HL-60 (cell line): ENCODE data around the gene FFAR1.

Experiments
- DNase-seq, 2 experiments: peaks; one replicate each; pipeline ENCODE4 v3.0.0-alpha.2; 2010 to 2020; ENCODE audit warnings: low read depth in 1 of 2, low spot score in 1 of 2
- H3K27ac ChIP-seq: fragments of 250-450 bp; sonication (Bioruptor Pico); replicated peaks from 2 replicates; pipeline ENCODE4 v1.5.1; 2020; ENCODE audit warnings: mild to moderate bottlenecking, moderate library complexity
- H3K27me3 ChIP-seq: fragments of 250-450 bp; sonication (Bioruptor Pico); 2 replicates; pipeline ENCODE4 v1.5.1; 2021; ENCODE audit warnings: mild to moderate bottlenecking, moderate library complexity; ENCODE audit not compliant: insufficient read depth, poor library complexity, severe bottlenecking
- H3K4me3 ChIP-seq: replicated peaks from 2 replicates; pipeline ENCODE4 v1.5.1; 2011; ENCODE audit warnings: mild to moderate bottlenecking, control low read depth, low read length; ENCODE audit not compliant: insufficient read depth
- GABPA ChIP-seq: IDR thresholded peaks from 2 replicates; pipeline ENCODE4 v1.6.1; 2012; ENCODE audit warnings: low read depth
- POLR2AphosphoS5 ChIP-seq: IDR thresholded peaks from 2 replicates; pipeline ENCODE4 v1.6.1; 2012; ENCODE audit warnings: low read depth
- SPI1 ChIP-seq: IDR thresholded peaks from 2 replicates; pipeline ENCODE4 v1.6.1; 2012; ENCODE audit warnings: low read depth, mild to moderate bottlenecking, borderline replicate concordance
- TF ChIP-seq, protein P1 (sequence below): IDR thresholded peaks from one replicate; pipeline ENCODE4 v1.5.1; 2011; ENCODE audit warnings: low read length, control low read depth, inconsistent platforms; ENCODE audit not compliant: insufficient read depth
- TF ChIP-seq, protein P2 (sequence below): IDR thresholded peaks from 2 replicates; pipeline ENCODE4 v1.6.1; 2012; ENCODE audit warnings: low read depth; ENCODE audit not compliant: insufficient replicate concordance

FFAR1 gene

DNA sequence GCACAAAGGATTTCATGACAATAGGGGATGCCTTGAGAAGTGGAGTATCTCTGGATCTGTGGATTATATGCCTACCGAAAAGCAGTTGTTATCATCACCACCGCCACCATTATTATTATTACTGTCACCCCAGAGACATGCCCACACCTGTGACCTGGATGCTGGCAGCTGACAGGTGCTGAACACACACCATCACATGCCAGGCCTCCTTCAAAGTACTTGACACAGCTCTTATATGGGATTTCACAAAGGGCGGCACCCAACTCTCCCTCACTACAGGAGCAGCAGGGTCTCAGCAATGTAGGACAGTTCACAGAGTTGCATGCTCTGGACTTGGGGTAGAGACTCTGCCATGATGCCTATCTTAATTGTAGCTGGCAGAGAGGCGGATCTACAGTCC lies 17.6 kb downstream of the FFAR1 start:
- H3K27me3 ChIP-seq = no peaks in the 10 kb centered on the region
- TF ChIP-seq SPI1 = no peak
- TF ChIP-seq GABPA = no peak
- TF ChIP-seq, protein P1, sequence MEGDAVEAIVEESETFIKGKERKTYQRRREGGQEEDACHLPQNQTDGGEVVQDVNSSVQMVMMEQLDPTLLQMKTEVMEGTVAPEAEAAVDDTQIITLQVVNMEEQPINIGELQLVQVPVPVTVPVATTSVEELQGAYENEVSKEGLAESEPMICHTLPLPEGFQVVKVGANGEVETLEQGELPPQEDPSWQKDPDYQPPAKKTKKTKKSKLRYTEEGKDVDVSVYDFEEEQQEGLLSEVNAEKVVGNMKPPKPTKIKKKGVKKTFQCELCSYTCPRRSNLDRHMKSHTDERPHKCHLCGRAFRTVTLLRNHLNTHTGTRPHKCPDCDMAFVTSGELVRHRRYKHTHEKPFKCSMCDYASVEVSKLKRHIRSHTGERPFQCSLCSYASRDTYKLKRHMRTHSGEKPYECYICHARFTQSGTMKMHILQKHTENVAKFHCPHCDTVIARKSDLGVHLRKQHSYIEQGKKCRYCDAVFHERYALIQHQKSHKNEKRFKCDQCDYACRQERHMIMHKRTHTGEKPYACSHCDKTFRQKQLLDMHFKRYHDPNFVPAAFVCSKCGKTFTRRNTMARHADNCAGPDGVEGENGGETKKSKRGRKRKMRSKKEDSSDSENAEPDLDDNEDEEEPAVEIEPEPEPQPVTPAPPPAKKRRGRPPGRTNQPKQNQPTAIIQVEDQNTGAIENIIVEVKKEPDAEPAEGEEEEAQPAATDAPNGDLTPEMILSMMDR = no peak
- TF ChIP-seq POLR2AphosphoS5 = no peak
- TF ChIP-seq, protein P2, sequence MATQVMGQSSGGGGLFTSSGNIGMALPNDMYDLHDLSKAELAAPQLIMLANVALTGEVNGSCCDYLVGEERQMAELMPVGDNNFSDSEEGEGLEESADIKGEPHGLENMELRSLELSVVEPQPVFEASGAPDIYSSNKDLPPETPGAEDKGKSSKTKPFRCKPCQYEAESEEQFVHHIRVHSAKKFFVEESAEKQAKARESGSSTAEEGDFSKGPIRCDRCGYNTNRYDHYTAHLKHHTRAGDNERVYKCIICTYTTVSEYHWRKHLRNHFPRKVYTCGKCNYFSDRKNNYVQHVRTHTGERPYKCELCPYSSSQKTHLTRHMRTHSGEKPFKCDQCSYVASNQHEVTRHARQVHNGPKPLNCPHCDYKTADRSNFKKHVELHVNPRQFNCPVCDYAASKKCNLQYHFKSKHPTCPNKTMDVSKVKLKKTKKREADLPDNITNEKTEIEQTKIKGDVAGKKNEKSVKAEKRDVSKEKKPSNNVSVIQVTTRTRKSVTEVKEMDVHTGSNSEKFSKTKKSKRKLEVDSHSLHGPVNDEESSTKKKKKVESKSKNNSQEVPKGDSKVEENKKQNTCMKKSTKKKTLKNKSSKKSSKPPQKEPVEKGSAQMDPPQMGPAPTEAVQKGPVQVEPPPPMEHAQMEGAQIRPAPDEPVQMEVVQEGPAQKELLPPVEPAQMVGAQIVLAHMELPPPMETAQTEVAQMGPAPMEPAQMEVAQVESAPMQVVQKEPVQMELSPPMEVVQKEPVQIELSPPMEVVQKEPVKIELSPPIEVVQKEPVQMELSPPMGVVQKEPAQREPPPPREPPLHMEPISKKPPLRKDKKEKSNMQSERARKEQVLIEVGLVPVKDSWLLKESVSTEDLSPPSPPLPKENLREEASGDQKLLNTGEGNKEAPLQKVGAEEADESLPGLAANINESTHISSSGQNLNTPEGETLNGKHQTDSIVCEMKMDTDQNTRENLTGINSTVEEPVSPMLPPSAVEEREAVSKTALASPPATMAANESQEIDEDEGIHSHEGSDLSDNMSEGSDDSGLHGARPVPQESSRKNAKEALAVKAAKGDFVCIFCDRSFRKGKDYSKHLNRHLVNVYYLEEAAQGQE = no peak
- no peak for DNase-seq
- no peak overlapping the region for H3K27ac ChIP-seq
- H3K4me3 ChIP-seq = no peak overlapping the region

DNA sequence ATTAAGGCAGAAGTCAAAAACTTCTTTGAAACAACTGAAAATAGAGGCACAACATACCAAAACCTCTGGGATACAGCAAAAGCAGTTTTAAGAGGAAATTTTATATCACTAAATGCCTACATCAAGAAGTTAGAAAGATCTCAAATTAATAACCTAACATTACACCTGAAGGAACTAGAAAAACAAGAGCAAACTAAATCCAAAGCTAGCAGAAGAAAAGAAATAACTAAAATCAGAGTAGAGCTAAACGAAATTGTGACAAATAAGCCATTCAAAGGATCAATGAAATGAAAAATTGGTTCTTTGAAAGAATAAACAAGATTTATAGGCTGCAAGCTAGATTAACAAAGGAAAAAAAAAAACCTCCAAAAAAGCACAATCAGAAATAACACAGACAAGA lies 20.7 kb downstream of the FFAR1 start:
- H3K27me3 ChIP-seq = no peaks in the 10 kb centered on the region
- TF ChIP-seq SPI1 (no peak), POLR2AphosphoS5 (no peak), GABPA (no peak)
- TF ChIP-seq, protein P1 = no peak
- DNase-seq = no peak
- H3K4me3 ChIP-seq = no peak overlapping the region
- no peak overlapping the region for H3K27ac ChIP-seq

DNA sequence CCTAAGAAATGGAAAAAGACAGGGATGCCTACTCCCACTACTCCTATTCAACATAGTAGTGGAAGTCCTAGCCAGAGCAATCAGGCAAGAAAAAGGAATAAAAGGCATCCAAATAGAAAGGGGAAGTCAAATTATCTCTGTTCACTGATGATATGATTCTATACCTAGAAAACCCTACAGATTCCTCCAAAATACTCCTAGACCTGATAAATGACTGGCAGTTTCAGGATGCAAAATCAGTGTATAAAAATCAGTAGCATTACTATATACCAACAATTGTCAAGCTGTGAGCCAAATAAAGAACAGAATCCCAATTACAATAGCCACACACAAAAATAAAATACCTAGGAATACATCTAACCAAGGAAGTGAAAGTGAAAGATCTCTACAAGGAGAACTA lies 21.8 kb downstream of the FFAR1 start:
- TF ChIP-seq, protein P2 = no peak
- TF ChIP-seq SPI1 = no peak
- no peak for TF ChIP-seq GABPA
- no peak for TF ChIP-seq POLR2AphosphoS5
- TF ChIP-seq, protein P1 = no peak
- no peaks in the 10 kb centered on the region for H3K27me3 ChIP-seq
- DNase-seq = no peak
- no peak overlapping the region for H3K27ac ChIP-seq
- no peak overlapping the region for H3K4me3 ChIP-seq

DNA sequence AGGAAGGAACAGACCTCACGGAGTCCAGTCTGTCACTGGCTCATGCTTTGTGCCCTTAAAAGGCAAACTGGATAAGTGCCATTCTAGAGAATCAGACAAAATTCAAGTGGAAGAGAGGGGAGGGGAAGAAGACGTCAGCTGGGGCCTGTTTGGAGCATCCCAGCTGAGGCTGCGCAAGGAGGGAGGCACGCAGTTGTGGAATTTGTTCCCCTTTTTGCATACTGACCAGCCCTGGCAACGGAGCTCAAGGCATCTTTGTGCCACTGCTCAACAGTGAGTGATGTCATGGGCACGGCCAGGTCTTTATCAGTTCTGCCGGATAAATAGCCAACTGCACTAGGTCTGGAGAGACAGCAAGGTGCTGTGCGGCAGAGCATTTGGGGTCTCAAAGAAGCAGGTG lies 23.0 kb downstream of the FFAR1 start, which contains the start of gene GPR42:
TSS of gene GPR42 (plus strand) at position 347 of the 400 bp plus-strand sequence. CDS start 292 bp downstream, outside the sequence.
- H3K27me3 ChIP-seq = no peaks in the 10 kb centered on the region
- no peak within 1 kb of the TSS for H3K4me3 ChIP-seq
- TF ChIP-seq POLR2AphosphoS5 (no peak), SPI1 (no peak), GABPA (no peak)
- TF ChIP-seq, protein P1 = no peak
- TF ChIP-seq, protein P2 = no peak

More for the DNA sequence above, 23.0 kb downstream of the FFAR1 start, which contains the start of gene GPR42:
- DNase-seq = no peak
- no peak within 1 kb of the TSS for H3K27ac ChIP-seq
